Upper lobe of left lung (tissue), 4 donors: ENCODE data around the gene CNN2.

Experiments
- CTCF ChIP-seq, 6 experiments: fragments of 450-650 bp in 4 of 6; fragments of 200-600 bp in 2 of 6; sonication (generic) in 2 of 6; IDR thresholded peaks; one replicate each; pipeline ENCODE4 v1.5.1; 2016 to 2019; ENCODE audit warnings: antibody characterized with exemption in 6 of 6
- EP300 ChIP-seq, 4 donors: sonication (generic); formaldehyde crosslinking; IDR thresholded peaks; one replicate each; pipeline ENCODE4 v1.5.1; 2017; ENCODE audit warnings: antibody characterized with exemption in 4 of 4, control low read depth in 2 of 4
- POLR2A ChIP-seq, 4 donors: fragments of 450-650 bp; IDR thresholded peaks; one replicate each; pipeline ENCODE4 v1.5.1; 2016 to 2017; ENCODE audit warnings: antibody characterized with exemption in 4 of 4, mild to moderate bottlenecking in 2 of 4
- POLR2AphosphoS5 ChIP-seq, 2 donors: sonication (generic); formaldehyde crosslinking; IDR thresholded peaks; one replicate each; pipeline ENCODE4 v1.5.1; 2017; ENCODE audit warnings: antibody characterized with exemption in 2 of 2

- TF ChIP-seq POLR2AphosphoS5 (IDR thresholded peaks at IDR 0.05) (no peak), CTCF (IDR thresholded peaks at IDR 0.05) (no peak), POLR2A (IDR thresholded peaks at IDR 0.05) (no peak), EP300 (IDR thresholded peaks at IDR 0.05) (no peak)
Measured at GRCh38 chr19:979318-979741, 47.1 kb upstream of the CNN2 start.
